NCI-H524 (cell line): ENCODE measurements around the gene COX4I1.
"Not testable (repeated sequence)": the region's sequence is repeated elsewhere in the genome, so short reads cannot be mapped to it uniquely, and the experiment has no call there.

Experiments
- DNase-seq, 2 experiments: peaks; one replicate each; lab custom pipeline; 2025; lab: John Stamatoyannopoulos, UW

COX4I1 gene

GRCh38 chr16:85824161-85825135, 25.0 kb downstream of the COX4I1 start:
- DNase-seq, result no peak

GRCh38 chr16:85825326-85825725, 25.8 kb downstream of the COX4I1 start:
- no peak for DNase-seq

GRCh38 chr16:85826686-85827247, 27.3 kb downstream of the COX4I1 start:
- no peak for DNase-seq

GRCh38 chr16:85828166-85828565, 28.7 kb downstream of the COX4I1 start:
- no peak for DNase-seq

- DNase-seq, result no peak
These were observed 29.8 kb downstream of the COX4I1 start for GRCh38 chr16:85829171-85829719.

- DNase-seq, result no peak
These were observed 30.4 kb downstream of the COX4I1 start for GRCh38 chr16:85829751-85830445.

GRCh38 chr16:85830821-85831220, 31.3 kb downstream of the COX4I1 start:
- no peak for DNase-seq

GRCh38 chr16:85832570-85833218, 33.2 kb downstream of the COX4I1 start:
- DNase-seq, result peak in 1 of 2 experiments; percentile 48

- DNase-seq, result no peak
These were observed 33.9 kb downstream of the COX4I1 start for GRCh38 chr16:85833219-85833920.

GRCh38 chr16:85834741-85835140, 35.2 kb downstream of the COX4I1 start:
- DNase-seq, result no peak

- no peak for DNase-seq
These were observed 35.8 kb downstream of the COX4I1 start for GRCh38 chr16:85835227-85835751.

GRCh38 chr16:85835956-85836705, 36.6 kb downstream of the COX4I1 start:
- DNase-seq, result no peak

- no peak for DNase-seq
These were observed 37.4 kb downstream of the COX4I1 start for GRCh38 chr16:85836706-85837582.

- DNase-seq, result not testable (repeated sequence)
These were observed 38.2 kb downstream of the COX4I1 start for GRCh38 chr16:85837654-85838053.

GRCh38 chr16:85838381-85838780, 38.9 kb downstream of the COX4I1 start:
- DNase-seq, result no peak

GRCh38 chr16:85838876-85839585, 39.5 kb downstream of the COX4I1 start:
- DNase-seq, result no peak

- DNase-seq, result no peak
These were observed 40.3 kb downstream of the COX4I1 start for GRCh38 chr16:85839681-85840240.

- no peak for DNase-seq
These were observed 40.9 kb downstream of the COX4I1 start for GRCh38 chr16:85840395-85840794.
